Lower leg skin (tissue), 3 donors: ENCODE data around the gene ZNF410.

Experiments used
- CTCF ChIP-seq, 3 donors: fragments of 450-650 bp; IDR thresholded peaks; one replicate each; pipeline ENCODE4 v1.5.1; 2016; ENCODE audit warnings: antibody characterized with exemption in 3 of 3, mild to moderate bottlenecking in 3 of 3, moderate library complexity in 2 of 3
- POLR2A ChIP-seq, 2 donors: fragments of 450-650 bp; IDR thresholded peaks; one replicate each; pipeline ENCODE4 v1.6.1; 2016 to 2017; ENCODE audit warnings: antibody characterized with exemption in 2 of 2, mild to moderate bottlenecking in 1 of 2, moderate library complexity in 1 of 2

DNA sequence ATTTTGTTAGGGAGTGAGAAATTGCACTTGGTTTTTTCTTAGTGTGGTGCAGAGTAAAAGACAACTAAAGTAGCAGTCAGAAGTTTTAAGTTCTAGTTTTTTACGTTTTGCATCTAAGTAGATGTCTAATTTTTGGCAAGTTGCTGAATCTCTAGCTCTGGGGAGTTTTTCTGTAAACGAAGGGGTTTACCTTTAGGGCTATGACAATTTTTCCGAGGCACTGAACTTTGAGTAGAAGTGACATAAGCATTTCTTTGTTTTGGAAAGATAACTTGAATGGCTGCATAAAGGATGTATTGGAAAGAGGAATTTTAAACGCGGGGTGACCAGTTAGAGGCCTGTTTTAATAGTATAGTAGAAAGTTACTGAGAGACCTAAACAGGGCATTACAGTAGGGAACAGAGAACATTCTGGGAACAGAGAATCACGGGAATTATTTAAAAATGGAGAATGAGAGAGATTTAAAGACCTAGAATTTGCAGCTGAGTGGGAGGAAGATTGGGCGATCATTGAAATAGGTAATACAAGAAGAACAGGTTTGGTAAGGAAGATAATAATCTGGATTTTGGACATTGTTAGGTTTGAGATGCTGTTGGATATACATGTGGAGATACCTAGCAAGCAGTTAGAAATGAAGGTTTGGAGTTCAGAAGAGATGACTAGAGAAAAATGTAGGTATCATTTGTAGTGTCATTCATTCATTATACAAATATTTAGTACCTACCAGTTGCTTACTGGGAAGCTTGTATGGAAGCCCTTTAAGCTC lies 1.2 kb downstream of the ZNF410 start:
- TF ChIP-seq CTCF (IDR thresholded peaks at IDR 0.05) (no peak), POLR2A (IDR thresholded peaks at IDR 0.05) (no peak)
